HG03521 (cell line): ENCODE data around the gene DOCK10.

Experiments
- ATAC-seq: cut with Tn5 transposase; IDR thresholded peaks from one replicate; pipeline ENCODE4 v1.9.1; 2021; ENCODE audit warnings: mild to moderate bottlenecking, moderate library complexity; ENCODE audit not compliant: unreplicated experiment

Gene DOCK10

DNA sequence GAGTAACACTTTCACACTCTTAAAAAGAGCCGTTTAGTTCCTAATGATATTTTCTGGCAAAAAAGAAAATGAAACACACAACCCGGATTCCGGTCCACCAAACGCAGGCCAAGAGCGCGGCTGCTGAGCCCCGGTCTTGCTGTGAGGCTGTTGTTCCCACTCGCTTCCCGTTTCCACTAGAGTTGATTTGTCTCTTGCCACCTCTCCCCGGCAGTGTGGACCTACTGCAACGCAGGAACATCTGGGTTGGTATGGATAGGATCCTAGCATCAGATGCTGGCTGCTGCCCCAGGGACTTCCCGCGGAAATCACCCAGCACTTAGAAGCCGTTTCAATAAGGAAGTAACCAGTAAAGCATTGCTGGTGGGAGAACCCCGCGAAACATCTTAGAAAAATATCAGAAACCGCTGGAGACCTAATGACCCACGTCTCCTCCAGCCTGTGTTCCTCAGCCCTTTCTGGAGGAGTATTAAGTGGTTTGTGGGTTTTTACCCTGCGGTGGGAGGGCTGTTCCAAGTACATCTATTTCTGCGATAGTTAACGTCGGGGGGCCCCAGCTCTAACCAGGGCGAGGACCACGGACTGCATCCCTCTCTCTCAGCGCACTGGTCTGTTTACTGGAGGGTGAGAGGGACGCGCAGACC lies 939 bp downstream of the DOCK10 start:
- peak; percentile 57 for ATAC-seq

DNA sequence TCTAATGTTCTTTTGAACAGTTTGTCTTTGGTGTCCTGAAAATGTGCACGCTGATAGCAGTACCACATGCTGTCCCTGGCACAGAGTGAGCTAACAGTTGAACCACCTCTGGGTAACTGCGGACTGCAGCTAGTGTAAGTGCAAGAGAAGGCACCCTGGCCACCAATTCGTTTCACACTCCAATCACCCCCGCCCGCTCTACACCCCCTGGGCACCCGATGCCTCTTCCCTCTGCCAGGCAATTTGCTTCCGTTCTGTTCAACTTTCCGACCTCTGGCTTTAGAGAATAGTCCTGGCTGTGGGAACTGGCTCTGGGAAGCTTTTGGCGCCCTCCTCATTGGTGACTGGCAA lies 1.4 kb downstream of the DOCK10 start:
- ATAC-seq: peak; percentile 6

DNA sequence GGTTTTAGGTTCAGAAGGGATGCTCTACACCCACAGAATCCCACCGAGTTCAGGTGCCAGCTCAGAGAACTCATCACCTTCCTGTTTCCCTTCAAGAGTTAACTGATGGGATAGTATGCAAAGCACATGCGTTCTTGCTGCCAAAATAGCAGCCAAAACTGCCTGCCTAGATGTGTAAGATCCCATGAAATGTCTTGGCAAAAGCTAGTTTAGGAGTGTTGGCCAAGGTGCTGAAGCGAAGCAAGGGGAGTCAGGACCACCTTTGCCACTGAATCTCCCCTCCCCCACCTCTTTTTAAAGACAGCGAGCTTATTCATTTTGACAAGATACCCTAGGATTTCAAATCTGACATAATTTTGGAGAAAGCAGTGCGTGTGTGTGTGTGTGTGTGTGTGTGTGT lies 2.1 kb downstream of the DOCK10 start:
- ATAC-seq: no peak

GRCh38 chr2:225038231-225038523 lies 4.1 kb downstream of the DOCK10 start:
- no peak for ATAC-seq

GRCh38 chr2:225037415-225038230 lies 4.6 kb downstream of the DOCK10 start:
- ATAC-seq: no peak

DNA sequence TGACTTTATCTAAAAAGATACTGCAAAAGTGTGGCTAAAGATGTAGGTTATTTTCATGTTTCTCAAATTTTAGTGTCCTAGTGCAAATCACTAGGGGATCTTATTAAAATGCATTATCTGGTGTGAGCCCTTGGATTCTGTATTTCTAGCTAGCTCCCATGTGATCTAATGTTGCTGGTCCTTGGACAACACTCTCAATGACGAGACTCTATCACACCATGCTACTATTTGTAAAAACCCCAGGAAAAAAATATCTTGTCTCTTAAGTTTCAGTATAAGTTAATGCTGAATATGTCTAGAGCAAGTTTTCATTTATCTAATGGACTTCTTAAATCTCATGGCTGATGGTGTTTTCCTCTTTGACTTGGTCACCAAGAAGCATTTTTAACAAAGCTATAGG lies 5.8 kb downstream of the DOCK10 start:
- no peak for ATAC-seq

DNA sequence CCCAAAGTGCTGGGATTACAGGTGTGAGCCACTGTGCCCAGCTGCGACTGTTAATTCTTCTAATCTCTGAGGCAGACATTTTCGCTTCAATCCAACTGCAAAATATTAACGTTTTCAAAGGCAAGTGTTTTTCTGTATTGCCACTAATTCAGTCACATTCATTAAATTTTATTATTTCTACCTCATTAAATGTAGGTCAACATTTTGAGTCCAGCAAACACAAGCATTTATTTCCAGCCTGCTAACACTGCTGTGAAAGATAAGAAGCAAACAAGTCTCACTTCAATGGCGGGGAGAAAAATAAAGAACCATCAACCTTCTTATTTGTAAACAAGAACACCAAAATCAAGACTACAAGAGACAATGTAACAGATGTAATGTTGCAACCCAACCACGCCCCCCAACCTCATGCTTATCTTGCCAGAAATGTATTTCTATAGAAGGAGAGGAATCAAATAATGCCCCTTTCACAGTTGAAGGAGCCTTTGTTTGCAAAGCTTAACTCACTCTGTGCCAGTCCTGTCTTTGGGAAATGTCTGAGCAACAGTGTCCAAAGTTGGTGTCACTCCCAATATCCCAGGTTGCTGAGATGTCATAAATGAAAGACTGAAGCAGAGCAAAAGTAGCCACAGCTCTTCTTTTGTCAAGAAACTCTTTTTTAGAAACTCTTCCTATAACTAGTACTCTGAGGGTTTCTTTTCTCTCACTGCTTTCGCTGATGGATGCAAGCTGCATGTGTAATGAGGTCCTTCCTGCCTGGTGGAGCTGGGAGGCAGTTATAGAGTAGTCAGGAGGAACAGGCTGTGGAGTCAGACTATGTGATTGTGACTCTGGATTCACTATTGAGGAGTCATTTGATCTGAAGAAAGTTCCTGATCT lies 8.6 kb downstream of the DOCK10 start:
- ATAC-seq: no peak

- ATAC-seq: no peak
These were observed 10.0 kb downstream of the DOCK10 start for GRCh38 chr2:225032246-225032645.

DNA sequence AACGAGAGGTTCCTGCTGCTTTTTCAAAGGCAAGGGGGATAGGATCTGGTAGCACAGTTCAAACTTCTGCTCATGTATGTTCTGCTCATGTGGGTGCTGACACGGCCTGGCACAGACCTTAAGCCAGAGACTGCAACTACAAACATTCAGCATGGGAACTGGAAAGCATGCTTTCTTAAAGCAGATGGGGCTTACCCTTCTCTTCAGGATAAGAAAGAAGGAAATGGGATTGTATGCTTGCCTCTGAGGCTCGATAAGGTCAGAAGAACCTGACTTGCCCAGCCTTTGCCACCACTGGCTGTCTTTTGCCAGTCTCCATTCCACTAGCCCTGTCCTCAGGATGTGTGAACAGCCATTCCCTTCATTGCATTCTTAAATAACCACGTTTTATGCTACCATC lies 10.7 kb downstream of the DOCK10 start:
- no peak for ATAC-seq

GRCh38 chr2:225030893-225031292 lies 11.4 kb downstream of the DOCK10 start:
- ATAC-seq: no peak

DNA sequence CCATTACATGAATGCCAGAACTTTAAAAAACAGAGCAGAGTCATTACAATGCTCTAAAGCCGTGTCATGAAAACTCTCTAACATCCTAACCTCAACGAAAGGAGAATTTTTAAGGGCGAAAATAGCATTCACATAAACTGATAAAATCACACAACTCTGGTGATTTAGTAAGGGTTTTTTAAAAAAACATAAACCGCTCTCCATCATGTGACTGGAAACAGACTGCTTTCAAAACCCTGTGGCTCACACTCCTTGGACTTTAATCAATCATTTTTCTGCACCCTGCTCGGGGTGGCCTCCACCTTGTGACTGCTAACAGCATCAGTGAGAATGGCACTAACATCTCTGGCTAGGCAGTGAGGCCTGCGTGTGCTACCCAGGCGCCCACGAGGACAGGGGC lies 12.1 kb downstream of the DOCK10 start:
- ATAC-seq: no peak

- ATAC-seq: no peak
These were observed 13.7 kb downstream of the DOCK10 start for GRCh38 chr2:225028572-225028971.

GRCh38 chr2:225027061-225027762 lies 15.1 kb downstream of the DOCK10 start:
- no peak for ATAC-seq

- no peak for ATAC-seq
These were observed 16.2 kb downstream of the DOCK10 start for GRCh38 chr2:225025917-225026571.

DNA sequence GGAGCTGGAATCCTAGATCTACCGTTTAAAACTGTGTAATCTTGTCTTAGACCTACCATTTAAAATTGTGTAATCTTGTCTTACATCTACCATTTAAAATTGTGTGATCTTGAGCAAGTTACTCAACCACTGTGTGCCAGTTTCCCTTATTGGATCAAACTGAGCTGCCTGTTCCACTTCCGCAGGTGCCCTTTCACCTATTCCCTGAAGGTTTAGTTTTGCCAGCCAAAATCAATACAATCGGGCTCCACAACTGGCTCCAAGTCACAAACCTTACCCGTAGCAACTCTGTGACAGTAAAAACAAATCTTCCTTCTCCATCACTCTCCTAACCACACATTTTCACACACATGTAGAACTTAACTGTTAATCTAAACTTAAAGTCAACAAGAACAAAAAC lies 20.1 kb downstream of the DOCK10 start:
- no peak for ATAC-seq

DNA sequence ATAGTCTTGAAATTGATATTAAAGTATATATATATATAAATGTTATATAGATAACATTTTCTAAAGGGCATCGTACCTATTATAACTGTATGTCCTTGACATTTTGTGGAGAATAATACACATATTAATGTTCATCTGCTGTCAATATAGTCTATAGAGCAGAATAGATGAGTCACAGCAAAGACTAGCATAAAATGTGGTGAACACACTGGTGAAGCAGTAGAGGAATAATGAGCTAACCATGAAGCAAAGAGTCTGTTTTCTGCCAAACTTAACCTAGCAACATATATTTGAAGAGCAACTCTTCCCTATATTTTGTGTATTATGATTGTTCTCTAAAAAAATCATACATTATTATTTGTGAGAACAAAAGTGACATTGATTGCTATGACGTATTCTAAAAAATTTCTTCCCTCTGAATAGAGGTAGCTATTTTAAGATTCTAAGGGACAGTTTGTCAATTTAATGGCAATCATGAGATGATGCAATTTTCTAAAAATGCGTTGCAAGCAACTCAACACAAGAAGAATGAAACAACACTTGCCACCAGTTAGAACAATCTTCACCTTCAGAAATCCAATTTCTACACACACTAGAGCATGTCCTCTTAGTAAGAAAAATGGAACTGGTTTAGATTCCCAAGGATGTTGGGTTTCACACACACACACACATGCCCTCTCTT lies 22.0 kb downstream of the DOCK10 start:
- ATAC-seq: no peak

DNA sequence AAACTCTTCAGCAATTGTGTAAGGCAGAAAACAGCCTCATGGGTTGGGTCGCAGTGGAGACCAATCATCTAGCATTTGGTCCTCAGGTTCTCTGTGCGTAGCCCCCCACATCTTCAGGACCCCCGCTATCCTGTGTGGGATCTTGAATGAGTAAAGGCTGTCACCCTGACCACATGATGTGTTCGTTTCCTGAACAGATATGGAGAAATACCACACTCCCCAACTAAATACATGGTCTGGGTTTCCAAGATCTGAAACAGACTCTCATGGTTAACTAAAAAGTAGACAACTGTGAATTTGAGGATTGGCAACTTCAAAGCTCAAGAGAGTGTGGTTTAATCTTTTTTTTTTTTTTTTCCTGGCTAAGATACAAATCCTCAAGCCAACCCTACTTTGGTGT lies 23.2 kb downstream of the DOCK10 start:
- no peak for ATAC-seq

- no peak for ATAC-seq
These were observed 24.6 kb downstream of the DOCK10 start for GRCh38 chr2:225017713-225018112.

DNA sequence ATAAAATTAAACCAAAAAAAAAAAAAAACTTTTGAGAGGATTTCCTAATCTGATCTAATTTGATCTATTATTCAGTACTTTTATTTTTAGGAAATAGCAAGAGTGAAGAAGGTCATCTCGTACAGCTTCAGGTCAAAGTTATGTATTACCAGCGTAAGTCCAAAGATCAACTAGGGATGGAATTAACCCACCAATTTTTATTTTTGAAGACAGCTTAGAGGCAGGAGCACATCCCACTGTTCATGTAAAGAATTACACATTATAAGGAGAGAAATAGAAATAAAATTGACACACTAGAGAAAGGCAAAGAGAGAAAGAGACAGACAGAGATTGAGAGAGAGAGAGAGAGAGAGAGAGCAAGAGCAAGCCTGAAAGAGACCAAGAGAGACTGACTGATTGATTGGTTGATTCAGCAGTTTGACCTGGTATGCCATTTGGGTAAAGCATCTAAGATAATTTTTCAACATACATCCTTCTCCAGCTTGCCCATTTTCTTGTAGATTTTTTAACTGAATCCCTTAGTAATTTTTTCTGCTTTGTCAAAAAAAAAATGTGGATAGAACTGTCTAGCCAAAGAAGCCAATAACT lies 25.1 kb downstream of the DOCK10 start:
- ATAC-seq: no peak
